Measurements from ENCODE around the gene RNPEPL1.

- no peak for TF ChIP-seq CTCF (IDR thresholded peaks at IDR 0.05)
- TF ChIP-seq POLR2AphosphoS5 (IDR thresholded peaks at IDR 0.05) = no peak
Measured at GRCh38 chr2:240598311-240598911, 30.1 kb downstream of the RNPEPL1 start.
